Measurements from ENCODE around the gene MYZAP.

GRCh38 chr15:57656434-57656833 is 64.7 kb downstream of the MYZAP start:
- TF ChIP-seq GLI4 (CRISPR knock-in tag; IDR thresholded peaks at IDR 0.05; ENCODE audit: borderline replicate concordance) (no peak), ETV6 (CRISPR knock-in tag; conservative IDR thresholded peaks at IDR 0.05) (no peak)
